Measurements from ENCODE around the gene RNF13.

Gene RNF13

GRCh38 chr3:149886957-149887356 lies 73.9 kb downstream of the RNF13 start:
- Histone ChIP-seq H3K36me3 (ENCODE audit: control insufficient read depth in 1 of 2, insufficient read depth in 2 of 2, low read length in 2 of 2) (peaks cover 0 to 9% of the 10 kb centered on the region in 2 donors), H3K4me1 (ENCODE audit: control insufficient read depth in 1 of 2, insufficient read depth in 2 of 2, low read length in 2 of 2) (no peaks in the 10 kb centered on the region), H3K27me3 (ENCODE audit: control insufficient read depth in 1 of 2, insufficient read depth in 2 of 2, low read length in 2 of 2) (no peaks in the 10 kb centered on the region), H3K9me3 (ENCODE audit: control insufficient read depth in 1 of 2, low read length in 2 of 2) (peaks cover 5% of the 10 kb centered on the region in 2 donors), H3K4me3 (ENCODE audit: low read depth in 1 of 2, low read length in 2 of 2) (no peak overlapping the region), H3K9ac (ENCODE audit: low read depth in 1 of 2, low read length in 2 of 2) (no peak overlapping the region), H3K27ac (ENCODE audit: low read depth, low read length) (no peak overlapping the region)

GRCh38 chr3:149891621-149892020 lies 78.6 kb downstream of the RNF13 start:
- Histone ChIP-seq H3K4me1 (ENCODE audit: control insufficient read depth in 1 of 2, insufficient read depth in 2 of 2, low read length in 2 of 2) (no peaks in the 10 kb centered on the region), H3K9me3 (ENCODE audit: control insufficient read depth in 1 of 2, low read length in 2 of 2) (no peaks in the 10 kb centered on the region), H3K4me3 (ENCODE audit: low read depth in 1 of 2, low read length in 2 of 2) (no peak overlapping the region), H3K27me3 (ENCODE audit: control insufficient read depth in 1 of 2, insufficient read depth in 2 of 2, low read length in 2 of 2) (no peaks in the 10 kb centered on the region), H3K9ac (ENCODE audit: low read depth in 1 of 2, low read length in 2 of 2) (no peak overlapping the region), H3K36me3 (ENCODE audit: control insufficient read depth in 1 of 2, insufficient read depth in 2 of 2, low read length in 2 of 2) (peaks cover 0 to 13% of the 10 kb centered on the region in 2 donors), H3K27ac (ENCODE audit: low read depth, low read length) (no peak overlapping the region)

GRCh38 chr3:149892371-149892770 lies 79.4 kb downstream of the RNF13 start:
- H3K9me3 ChIP-seq (ENCODE audit: control insufficient read depth in 1 of 2, low read length in 2 of 2): no peaks in the 10 kb centered on the region
- H3K27ac ChIP-seq (ENCODE audit: low read depth, low read length): no peak overlapping the region
- H3K4me1 ChIP-seq (ENCODE audit: control insufficient read depth in 1 of 2, insufficient read depth in 2 of 2, low read length in 2 of 2): no peaks in the 10 kb centered on the region
- H3K36me3 ChIP-seq (ENCODE audit: control insufficient read depth in 1 of 2, insufficient read depth in 2 of 2, low read length in 2 of 2): peaks cover 0 to 7% of the 10 kb centered on the region in 2 donors
- no peak overlapping the region for H3K4me3 ChIP-seq (ENCODE audit: low read depth in 1 of 2, low read length in 2 of 2)
- H3K9ac ChIP-seq (ENCODE audit: low read depth in 1 of 2, low read length in 2 of 2): no peak overlapping the region
- H3K27me3 ChIP-seq (ENCODE audit: control insufficient read depth in 1 of 2, insufficient read depth in 2 of 2, low read length in 2 of 2): no peaks in the 10 kb centered on the region

- Histone ChIP-seq H3K9ac (ENCODE audit: low read depth in 1 of 2, low read length in 2 of 2) (no peak overlapping the region), H3K4me3 (ENCODE audit: low read depth in 1 of 2, low read length in 2 of 2) (no peak overlapping the region), H3K9me3 (ENCODE audit: control insufficient read depth in 1 of 2, low read length in 2 of 2) (no peaks in the 10 kb centered on the region), H3K4me1 (ENCODE audit: control insufficient read depth in 1 of 2, insufficient read depth in 2 of 2, low read length in 2 of 2) (no peaks in the 10 kb centered on the region), H3K27me3 (ENCODE audit: control insufficient read depth in 1 of 2, insufficient read depth in 2 of 2, low read length in 2 of 2) (no peaks in the 10 kb centered on the region), H3K36me3 (ENCODE audit: control insufficient read depth in 1 of 2, insufficient read depth in 2 of 2, low read length in 2 of 2) (peaks cover 0 to 14% of the 10 kb centered on the region in 2 donors), H3K27ac (ENCODE audit: low read depth, low read length) (no peak overlapping the region)
Measured at GRCh38 chr3:149894205-149894604, 81.2 kb downstream of the RNF13 start.

DNA sequence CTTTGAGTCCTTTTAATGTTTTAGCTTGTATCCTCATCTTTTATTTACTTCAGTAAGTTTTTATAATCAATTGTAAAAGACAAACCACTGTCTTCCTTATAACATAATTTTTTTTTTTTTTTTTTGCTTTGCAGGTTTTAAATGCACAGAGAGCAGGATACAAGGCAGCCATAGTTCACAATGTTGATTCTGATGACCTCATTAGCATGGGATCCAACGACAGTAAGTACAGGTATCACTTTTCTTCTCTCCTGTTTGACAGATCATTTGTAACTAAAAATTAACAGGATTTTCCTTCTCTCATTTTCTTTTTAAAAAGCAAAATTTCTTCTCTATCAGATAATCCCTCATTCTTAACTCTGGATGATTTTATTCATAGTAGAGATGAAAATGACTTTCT lies 82.3 kb downstream of the RNF13 start:
- Histone ChIP-seq H3K27me3 (ENCODE audit: control insufficient read depth in 1 of 2, insufficient read depth in 2 of 2, low read length in 2 of 2) (no peaks in the 10 kb centered on the region), H3K4me3 (ENCODE audit: low read depth in 1 of 2, low read length in 2 of 2) (no peak overlapping the region), H3K36me3 (ENCODE audit: control insufficient read depth in 1 of 2, insufficient read depth in 2 of 2, low read length in 2 of 2) (peaks cover 0 to 11% of the 10 kb centered on the region in 2 donors), H3K9ac (ENCODE audit: low read depth in 1 of 2, low read length in 2 of 2) (no peak overlapping the region), H3K9me3 (ENCODE audit: control insufficient read depth in 1 of 2, low read length in 2 of 2) (no peaks in the 10 kb centered on the region), H3K4me1 (ENCODE audit: control insufficient read depth in 1 of 2, insufficient read depth in 2 of 2, low read length in 2 of 2) (no peaks in the 10 kb centered on the region), H3K27ac (ENCODE audit: low read depth, low read length) (no peak overlapping the region)

DNA sequence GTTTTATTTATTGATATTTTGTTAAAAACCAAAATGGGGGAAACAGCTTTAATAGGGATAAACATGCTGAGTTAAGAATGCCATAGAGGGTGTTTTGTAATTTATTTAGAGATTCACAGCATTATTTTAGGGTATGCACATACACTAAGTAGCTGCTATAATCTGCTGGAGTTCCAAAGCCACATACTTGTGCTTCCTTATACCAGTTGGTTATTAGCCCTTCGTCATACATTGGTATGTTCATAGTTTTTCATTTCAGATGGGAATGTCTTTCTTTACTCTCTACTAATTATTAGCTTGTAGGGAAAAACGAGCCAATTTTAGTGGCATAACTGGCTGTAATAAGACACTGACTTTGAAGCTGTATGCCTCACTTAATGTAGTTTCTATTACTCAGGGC lies 82.8 kb downstream of the RNF13 start:
- Histone ChIP-seq H3K27ac (ENCODE audit: low read depth, low read length) (no peak overlapping the region), H3K4me3 (ENCODE audit: low read depth in 1 of 2, low read length in 2 of 2) (no peak overlapping the region), H3K9ac (ENCODE audit: low read depth in 1 of 2, low read length in 2 of 2) (no peak overlapping the region), H3K4me1 (ENCODE audit: control insufficient read depth in 1 of 2, insufficient read depth in 2 of 2, low read length in 2 of 2) (no peaks in the 10 kb centered on the region), H3K9me3 (ENCODE audit: control insufficient read depth in 1 of 2, low read length in 2 of 2) (no peaks in the 10 kb centered on the region), H3K36me3 (ENCODE audit: control insufficient read depth in 1 of 2, insufficient read depth in 2 of 2, low read length in 2 of 2) (peaks cover 0 to 11% of the 10 kb centered on the region in 2 donors), H3K27me3 (ENCODE audit: control insufficient read depth in 1 of 2, insufficient read depth in 2 of 2, low read length in 2 of 2) (no peaks in the 10 kb centered on the region)

DNA sequence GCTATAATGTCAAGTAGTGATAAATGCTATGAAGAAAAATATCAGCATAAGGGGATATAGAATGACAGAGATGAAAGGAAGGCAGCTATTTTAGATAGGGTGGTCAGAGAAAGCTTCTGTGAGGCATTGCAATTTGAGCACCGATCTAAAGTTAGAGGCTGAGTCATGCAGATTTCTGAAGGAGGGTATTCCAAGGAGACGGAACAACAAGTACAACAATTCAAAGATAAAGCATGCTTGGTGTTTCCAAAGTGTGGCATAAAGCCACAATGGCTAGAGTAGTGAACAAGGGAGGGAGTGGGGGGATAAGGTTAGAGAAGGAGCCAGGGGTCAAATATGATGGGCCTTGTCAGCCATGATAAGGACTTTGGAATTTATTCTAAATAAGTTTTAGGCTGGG lies 85.8 kb downstream of the RNF13 start:
- H3K9ac ChIP-seq (ENCODE audit: low read depth in 1 of 2, low read length in 2 of 2): no peak overlapping the region
- H3K4me3 ChIP-seq (ENCODE audit: low read depth in 1 of 2, low read length in 2 of 2): no peak overlapping the region
- no peaks in the 10 kb centered on the region for H3K4me1 ChIP-seq (ENCODE audit: control insufficient read depth in 1 of 2, insufficient read depth in 2 of 2, low read length in 2 of 2)
- H3K9me3 ChIP-seq (ENCODE audit: control insufficient read depth in 1 of 2, low read length in 2 of 2): no peaks in the 10 kb centered on the region
- H3K27me3 ChIP-seq (ENCODE audit: control insufficient read depth in 1 of 2, insufficient read depth in 2 of 2, low read length in 2 of 2): no peaks in the 10 kb centered on the region
- peaks cover 0 to 11% of the 10 kb centered on the region in 2 donors for H3K36me3 ChIP-seq (ENCODE audit: control insufficient read depth in 1 of 2, insufficient read depth in 2 of 2, low read length in 2 of 2)
- H3K27ac ChIP-seq (ENCODE audit: low read depth, low read length): no peak overlapping the region

GRCh38 chr3:149900322-149900721 lies 87.3 kb downstream of the RNF13 start:
- Histone ChIP-seq H3K27ac (ENCODE audit: low read depth, low read length) (no peak overlapping the region), H3K9me3 (ENCODE audit: control insufficient read depth in 1 of 2, low read length in 2 of 2) (no peaks in the 10 kb centered on the region), H3K27me3 (ENCODE audit: control insufficient read depth in 1 of 2, insufficient read depth in 2 of 2, low read length in 2 of 2) (no peaks in the 10 kb centered on the region), H3K9ac (ENCODE audit: low read depth in 1 of 2, low read length in 2 of 2) (no peak overlapping the region), H3K4me3 (ENCODE audit: low read depth in 1 of 2, low read length in 2 of 2) (no peak overlapping the region), H3K4me1 (ENCODE audit: control insufficient read depth in 1 of 2, insufficient read depth in 2 of 2, low read length in 2 of 2) (no peaks in the 10 kb centered on the region), H3K36me3 (ENCODE audit: control insufficient read depth in 1 of 2, insufficient read depth in 2 of 2, low read length in 2 of 2) (peaks cover 0 to 11% of the 10 kb centered on the region in 2 donors)

DNA sequence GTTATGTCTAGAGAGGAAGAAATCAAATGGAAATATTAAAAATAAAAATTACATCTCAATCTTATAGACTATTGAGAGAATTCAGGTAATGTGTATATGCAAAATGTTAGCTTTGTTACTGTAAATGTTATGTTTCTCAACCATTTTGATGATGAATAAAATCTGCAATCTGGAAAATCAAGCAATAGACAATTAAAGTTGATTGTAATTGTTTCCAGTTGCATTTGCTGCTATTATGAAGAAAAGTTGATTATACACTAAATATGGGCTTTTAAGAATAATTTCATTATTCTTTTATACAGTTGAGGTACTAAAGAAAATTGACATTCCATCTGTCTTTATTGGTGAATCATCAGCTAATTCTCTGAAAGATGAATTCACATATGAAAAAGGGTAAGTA lies 88.8 kb downstream of the RNF13 start:
- Histone ChIP-seq H3K36me3 (ENCODE audit: control insufficient read depth in 1 of 2, insufficient read depth in 2 of 2, low read length in 2 of 2) (peaks cover 0 to 7% of the 10 kb centered on the region in 2 donors), H3K9me3 (ENCODE audit: control insufficient read depth in 1 of 2, low read length in 2 of 2) (no peaks in the 10 kb centered on the region), H3K9ac (ENCODE audit: low read depth in 1 of 2, low read length in 2 of 2) (no peak overlapping the region), H3K27me3 (ENCODE audit: control insufficient read depth in 1 of 2, insufficient read depth in 2 of 2, low read length in 2 of 2) (no peaks in the 10 kb centered on the region), H3K27ac (ENCODE audit: low read depth, low read length) (no peak overlapping the region), H3K4me1 (ENCODE audit: control insufficient read depth in 1 of 2, insufficient read depth in 2 of 2, low read length in 2 of 2) (no peaks in the 10 kb centered on the region), H3K4me3 (ENCODE audit: low read depth in 1 of 2, low read length in 2 of 2) (no peak overlapping the region)

DNA sequence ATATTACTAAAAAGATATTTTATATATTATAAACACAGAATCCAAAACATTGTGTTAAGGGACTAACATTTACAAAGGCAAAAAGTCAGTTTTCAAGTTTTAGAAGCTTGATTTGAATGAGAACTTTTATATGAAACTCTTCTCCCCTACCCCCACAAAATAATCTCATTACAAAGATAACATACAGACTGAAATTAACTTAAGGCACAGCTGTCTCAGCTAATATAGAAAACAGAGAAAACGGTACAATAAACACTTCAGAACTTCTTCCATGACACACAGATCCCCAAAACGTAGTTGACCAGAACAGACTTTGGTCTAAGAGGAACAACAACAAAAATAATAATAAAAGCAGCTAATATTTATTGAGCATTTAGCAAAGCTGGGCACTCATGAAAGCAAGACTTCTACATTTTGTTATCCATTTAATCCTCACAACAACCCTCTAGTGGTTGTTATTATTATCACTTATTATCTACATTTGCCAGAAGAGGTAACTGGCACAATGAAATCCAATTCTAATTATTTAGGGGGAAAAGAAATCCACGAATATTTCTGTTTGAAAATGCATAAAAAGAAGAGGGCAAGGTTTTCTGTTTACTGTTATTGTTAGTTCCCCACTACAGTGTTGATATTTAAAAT lies 89.6 kb downstream of the RNF13 start:
- Histone ChIP-seq H3K9ac (ENCODE audit: low read depth in 1 of 2, low read length in 2 of 2) (no peak overlapping the region), H3K4me3 (ENCODE audit: low read depth in 1 of 2, low read length in 2 of 2) (no peak overlapping the region), H3K36me3 (ENCODE audit: control insufficient read depth in 1 of 2, insufficient read depth in 2 of 2, low read length in 2 of 2) (peaks cover 0 to 6% of the 10 kb centered on the region in 2 donors), H3K9me3 (ENCODE audit: control insufficient read depth in 1 of 2, low read length in 2 of 2) (no peaks in the 10 kb centered on the region), H3K4me1 (ENCODE audit: control insufficient read depth in 1 of 2, insufficient read depth in 2 of 2, low read length in 2 of 2) (no peaks in the 10 kb centered on the region), H3K27me3 (ENCODE audit: control insufficient read depth in 1 of 2, insufficient read depth in 2 of 2, low read length in 2 of 2) (no peaks in the 10 kb centered on the region), H3K27ac (ENCODE audit: low read depth, low read length) (no peak overlapping the region)

DNA sequence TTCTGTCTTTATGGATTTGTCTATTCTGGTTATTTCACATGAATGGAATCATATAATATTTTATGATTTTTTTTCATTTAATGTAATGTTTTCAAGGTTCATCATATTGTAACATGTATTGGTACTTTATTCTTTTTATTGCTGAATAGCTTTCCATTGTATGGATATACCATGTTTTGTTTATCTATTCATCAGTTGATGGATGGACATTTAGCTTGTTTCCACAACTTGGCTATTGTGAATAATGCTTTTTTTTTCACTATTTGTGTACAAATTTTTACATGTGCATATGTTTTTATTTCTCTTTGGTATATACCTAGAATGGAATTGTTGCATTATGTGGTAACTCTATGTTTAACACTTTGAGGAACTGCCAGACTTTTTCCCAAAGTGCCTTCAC lies 93.0 kb downstream of the RNF13 start:
- Histone ChIP-seq H3K36me3 (ENCODE audit: control insufficient read depth in 1 of 2, insufficient read depth in 2 of 2, low read length in 2 of 2) (no peaks in the 10 kb centered on the region), H3K27ac (ENCODE audit: low read depth, low read length) (no peak overlapping the region), H3K9me3 (ENCODE audit: control insufficient read depth in 1 of 2, low read length in 2 of 2) (no peaks in the 10 kb centered on the region), H3K4me3 (ENCODE audit: low read depth in 1 of 2, low read length in 2 of 2) (no peak overlapping the region), H3K4me1 (ENCODE audit: control insufficient read depth in 1 of 2, insufficient read depth in 2 of 2, low read length in 2 of 2) (no peaks in the 10 kb centered on the region), H3K9ac (ENCODE audit: low read depth in 1 of 2, low read length in 2 of 2) (no peak overlapping the region), H3K27me3 (ENCODE audit: control insufficient read depth in 1 of 2, insufficient read depth in 2 of 2, low read length in 2 of 2) (no peaks in the 10 kb centered on the region)

Data from duodenal mucosa (tissue), 2 donors.